Uterus (tissue), 2 donors: ENCODE data around the gene DNMT3A.

Experiments used
- CTCF ChIP-seq, 4 experiments: fragments of 200-600 bp in 2 of 4; fragments of 450-650 bp in 2 of 4; sonication (generic) in 2 of 4; IDR thresholded peaks; one replicate each; pipeline ENCODE4 v1.5.1; 2016 to 2019; ENCODE audit warnings: antibody characterized with exemption in 4 of 4, mild to moderate bottlenecking in 2 of 4, moderate library complexity in 1 of 4
- POLR2A ChIP-seq, 2 donors: fragments of 450-650 bp; IDR thresholded peaks; one replicate each; pipeline ENCODE4 v1.6.1; 2016; ENCODE audit warnings: antibody characterized with exemption in 2 of 2, mild to moderate bottlenecking in 1 of 2, moderate library complexity in 1 of 2

DNA sequence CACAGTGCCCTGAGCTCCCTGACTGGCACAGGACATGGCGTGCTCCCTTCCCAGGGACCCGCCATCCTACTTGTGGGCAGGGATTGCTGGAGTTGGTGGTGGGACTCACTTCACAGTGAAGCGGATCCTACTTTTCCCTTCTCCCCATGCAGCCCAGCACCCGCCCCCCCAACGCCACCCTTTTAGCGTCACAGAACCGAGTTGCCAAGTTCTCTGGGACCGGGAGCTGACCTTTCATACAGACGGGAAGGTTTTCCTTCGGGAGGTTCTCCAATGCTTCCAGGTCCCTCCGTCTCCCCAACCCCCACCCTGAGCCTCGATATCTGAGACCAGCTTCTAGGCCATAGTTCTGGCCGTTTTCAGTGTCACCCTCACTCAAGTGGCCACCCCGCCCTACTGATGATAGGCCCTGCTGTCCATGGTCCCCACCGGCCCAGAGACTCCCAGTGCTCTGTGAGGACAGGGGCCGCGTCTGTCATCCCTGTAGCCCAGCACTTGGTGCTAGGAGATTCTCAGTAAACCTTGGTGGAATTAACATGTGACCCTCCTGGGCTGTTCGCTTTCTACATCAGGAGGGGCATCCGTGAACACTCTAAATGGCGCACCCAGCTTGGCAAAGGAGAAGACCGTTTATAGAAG, 1.6 kb upstream of the DNMT3A start:
- TF ChIP-seq CTCF (IDR thresholded peaks at IDR 0.05) (no peak), POLR2A (IDR thresholded peaks at IDR 0.05) (no peak)
